DOHH2 (cell line): ENCODE data around the gene ELOVL3.

Source experiments
- EZH2phosphoT487 ChIP-seq: fragments of 200-600 bp; sonication (generic); IDR thresholded peaks from 2 replicates; pipeline ENCODE4 v1.6.1; 2017; ENCODE audit warnings: borderline replicate concordance, mild to moderate bottlenecking, antibody characterized with exemption, low read length, moderate library complexity, mixed read lengths
- TF ChIP-seq, protein P1 (sequence below): fragments of 200-600 bp; sonication (generic); IDR thresholded peaks from one replicate; pipeline ENCODE4 v1.5.1; 2014; ENCODE audit warnings: antibody characterized with exemption, mild to moderate bottlenecking, low read depth, low read length; ENCODE audit not compliant: poor library complexity, severe bottlenecking

DNA sequence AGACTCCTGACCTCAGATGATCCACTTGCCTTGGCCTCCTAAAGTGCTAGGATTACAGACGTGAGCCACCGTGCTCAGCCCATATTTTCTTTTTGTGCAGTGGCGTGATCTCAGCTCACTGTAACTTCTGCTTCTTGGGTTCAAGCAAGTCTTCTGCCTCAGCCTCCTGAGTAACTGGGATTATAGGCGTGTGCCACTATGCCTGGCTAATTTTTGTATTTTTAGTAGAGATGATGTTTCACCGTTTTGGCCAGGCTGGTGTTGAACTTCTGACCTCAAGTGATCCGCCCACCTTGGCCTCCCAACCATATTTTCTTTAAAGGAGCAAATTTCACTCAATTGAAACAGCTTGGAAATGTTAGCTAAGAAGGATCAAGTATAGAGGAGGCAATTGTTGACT is 35.7 kb downstream of the ELOVL3 start:
- TF ChIP-seq, protein P1, sequence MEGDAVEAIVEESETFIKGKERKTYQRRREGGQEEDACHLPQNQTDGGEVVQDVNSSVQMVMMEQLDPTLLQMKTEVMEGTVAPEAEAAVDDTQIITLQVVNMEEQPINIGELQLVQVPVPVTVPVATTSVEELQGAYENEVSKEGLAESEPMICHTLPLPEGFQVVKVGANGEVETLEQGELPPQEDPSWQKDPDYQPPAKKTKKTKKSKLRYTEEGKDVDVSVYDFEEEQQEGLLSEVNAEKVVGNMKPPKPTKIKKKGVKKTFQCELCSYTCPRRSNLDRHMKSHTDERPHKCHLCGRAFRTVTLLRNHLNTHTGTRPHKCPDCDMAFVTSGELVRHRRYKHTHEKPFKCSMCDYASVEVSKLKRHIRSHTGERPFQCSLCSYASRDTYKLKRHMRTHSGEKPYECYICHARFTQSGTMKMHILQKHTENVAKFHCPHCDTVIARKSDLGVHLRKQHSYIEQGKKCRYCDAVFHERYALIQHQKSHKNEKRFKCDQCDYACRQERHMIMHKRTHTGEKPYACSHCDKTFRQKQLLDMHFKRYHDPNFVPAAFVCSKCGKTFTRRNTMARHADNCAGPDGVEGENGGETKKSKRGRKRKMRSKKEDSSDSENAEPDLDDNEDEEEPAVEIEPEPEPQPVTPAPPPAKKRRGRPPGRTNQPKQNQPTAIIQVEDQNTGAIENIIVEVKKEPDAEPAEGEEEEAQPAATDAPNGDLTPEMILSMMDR = no peak
- TF ChIP-seq EZH2phosphoT487 = no peak
